ENCODE data around the gene GCHFR.
A peak's percentile ranks its signal among the peaks of the same experiment; 100 is the strongest.

GCHFR gene

DNA sequence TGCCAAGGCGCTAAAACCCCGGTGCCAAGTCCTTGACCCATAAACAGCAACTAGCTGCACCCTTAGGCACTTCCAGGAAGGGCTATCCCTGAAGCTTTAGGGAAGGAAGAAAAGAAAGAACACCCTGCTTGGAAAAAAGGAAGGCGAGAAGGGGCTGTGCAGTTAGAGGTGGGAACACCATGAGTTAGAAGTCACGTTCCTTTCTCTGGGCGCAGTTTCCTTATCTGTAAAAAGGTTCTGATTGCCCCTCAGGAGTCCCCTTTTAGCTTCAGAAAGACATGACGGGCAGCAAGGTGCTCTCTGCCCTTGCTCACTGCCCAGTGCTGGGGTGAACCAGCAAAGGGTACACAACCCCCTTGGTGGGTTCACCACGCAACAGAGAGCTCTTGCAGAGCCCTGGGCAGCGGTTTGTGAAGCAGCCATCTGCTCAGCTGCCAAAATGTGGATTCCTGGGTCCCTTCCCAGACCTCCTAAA, 798 bp downstream of the GCHFR start:
- TF ChIP-seq CREB1 (IDR thresholded peaks at IDR 0.05; ENCODE audit: low read depth) = no peak
- no peak for TF ChIP-seq EP300 (IDR thresholded peaks at IDR 0.05; ENCODE audit: borderline replicate concordance)
- TF ChIP-seq FOXM1 (IDR thresholded peaks at IDR 0.05; ENCODE audit: borderline replicate concordance, low read depth) = no peak
- TF ChIP-seq, protein P1, sequence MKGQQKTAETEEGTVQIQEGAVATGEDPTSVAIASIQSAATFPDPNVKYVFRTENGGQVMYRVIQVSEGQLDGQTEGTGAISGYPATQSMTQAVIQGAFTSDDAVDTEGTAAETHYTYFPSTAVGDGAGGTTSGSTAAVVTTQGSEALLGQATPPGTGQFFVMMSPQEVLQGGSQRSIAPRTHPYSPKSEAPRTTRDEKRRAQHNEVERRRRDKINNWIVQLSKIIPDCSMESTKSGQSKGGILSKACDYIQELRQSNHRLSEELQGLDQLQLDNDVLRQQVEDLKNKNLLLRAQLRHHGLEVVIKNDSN (IDR thresholded peaks at IDR 0.05) = no peak
- TF ChIP-seq TAF1 (IDR thresholded peaks at IDR 0.05; ENCODE audit: low read depth) = no peak
- TF ChIP-seq, protein P2, sequence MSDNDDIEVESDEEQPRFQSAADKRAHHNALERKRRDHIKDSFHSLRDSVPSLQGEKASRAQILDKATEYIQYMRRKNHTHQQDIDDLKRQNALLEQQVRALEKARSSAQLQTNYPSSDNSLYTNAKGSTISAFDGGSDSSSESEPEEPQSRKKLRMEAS (IDR thresholded peaks at IDR 0.05) = no peak
- no peak for TF ChIP-seq NFIC (IDR thresholded peaks at IDR 0.05)
- no peak for TF ChIP-seq YY1 (IDR thresholded peaks at IDR 0.05; ENCODE audit: low read depth)
- TF ChIP-seq RAD21 (IDR thresholded peaks at IDR 0.05; ENCODE audit: low read depth) = no peak

DNA sequence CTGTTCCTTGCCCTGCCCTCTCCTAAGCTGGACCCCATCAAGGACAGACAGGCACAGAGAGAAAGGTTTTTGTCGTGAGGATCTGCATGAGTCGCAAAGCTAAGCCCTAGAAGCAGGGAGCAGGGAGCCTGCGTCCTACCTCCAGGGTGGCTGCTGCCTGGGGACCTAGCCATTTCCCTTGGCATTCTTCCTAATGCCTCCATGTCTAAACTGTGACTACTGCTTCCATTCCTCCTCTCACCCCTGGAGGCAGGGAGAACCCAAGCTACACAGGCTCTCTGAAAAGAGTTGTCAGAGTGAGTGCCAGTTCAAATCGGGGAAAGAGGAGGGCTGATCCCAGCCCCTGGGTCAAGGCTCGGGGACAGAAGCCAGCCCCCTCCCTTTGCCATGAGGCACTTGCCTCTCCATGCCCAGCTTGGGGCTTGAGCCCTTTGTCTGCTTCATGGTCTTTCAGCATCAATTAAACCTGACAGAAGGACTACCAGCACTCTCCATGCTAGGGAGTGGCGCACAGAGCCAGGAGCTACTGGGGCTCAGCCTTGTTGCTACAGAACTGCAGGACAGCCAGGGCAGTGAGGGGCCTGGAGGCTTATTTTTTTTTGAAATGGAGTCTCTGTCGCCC, 2.4 kb downstream of the GCHFR start:
- no peak for TF ChIP-seq FOXM1 (IDR thresholded peaks at IDR 0.05; ENCODE audit: borderline replicate concordance, low read depth)
- no peak for TF ChIP-seq YY1 (IDR thresholded peaks at IDR 0.05; ENCODE audit: low read depth)
- TF ChIP-seq, protein P2 (IDR thresholded peaks at IDR 0.05) = no peak
- TF ChIP-seq TEAD4 (IDR thresholded peaks at IDR 0.05) = no peak
- no peak for TF ChIP-seq EP300 (IDR thresholded peaks at IDR 0.05; ENCODE audit: borderline replicate concordance)
- TF ChIP-seq CEBPB (IDR thresholded peaks at IDR 0.05) = no peak
- TF ChIP-seq, protein P3, sequence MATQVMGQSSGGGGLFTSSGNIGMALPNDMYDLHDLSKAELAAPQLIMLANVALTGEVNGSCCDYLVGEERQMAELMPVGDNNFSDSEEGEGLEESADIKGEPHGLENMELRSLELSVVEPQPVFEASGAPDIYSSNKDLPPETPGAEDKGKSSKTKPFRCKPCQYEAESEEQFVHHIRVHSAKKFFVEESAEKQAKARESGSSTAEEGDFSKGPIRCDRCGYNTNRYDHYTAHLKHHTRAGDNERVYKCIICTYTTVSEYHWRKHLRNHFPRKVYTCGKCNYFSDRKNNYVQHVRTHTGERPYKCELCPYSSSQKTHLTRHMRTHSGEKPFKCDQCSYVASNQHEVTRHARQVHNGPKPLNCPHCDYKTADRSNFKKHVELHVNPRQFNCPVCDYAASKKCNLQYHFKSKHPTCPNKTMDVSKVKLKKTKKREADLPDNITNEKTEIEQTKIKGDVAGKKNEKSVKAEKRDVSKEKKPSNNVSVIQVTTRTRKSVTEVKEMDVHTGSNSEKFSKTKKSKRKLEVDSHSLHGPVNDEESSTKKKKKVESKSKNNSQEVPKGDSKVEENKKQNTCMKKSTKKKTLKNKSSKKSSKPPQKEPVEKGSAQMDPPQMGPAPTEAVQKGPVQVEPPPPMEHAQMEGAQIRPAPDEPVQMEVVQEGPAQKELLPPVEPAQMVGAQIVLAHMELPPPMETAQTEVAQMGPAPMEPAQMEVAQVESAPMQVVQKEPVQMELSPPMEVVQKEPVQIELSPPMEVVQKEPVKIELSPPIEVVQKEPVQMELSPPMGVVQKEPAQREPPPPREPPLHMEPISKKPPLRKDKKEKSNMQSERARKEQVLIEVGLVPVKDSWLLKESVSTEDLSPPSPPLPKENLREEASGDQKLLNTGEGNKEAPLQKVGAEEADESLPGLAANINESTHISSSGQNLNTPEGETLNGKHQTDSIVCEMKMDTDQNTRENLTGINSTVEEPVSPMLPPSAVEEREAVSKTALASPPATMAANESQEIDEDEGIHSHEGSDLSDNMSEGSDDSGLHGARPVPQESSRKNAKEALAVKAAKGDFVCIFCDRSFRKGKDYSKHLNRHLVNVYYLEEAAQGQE (IDR thresholded peaks at IDR 0.05; ENCODE audit: low read depth) = no peak
- TF ChIP-seq TAF1 (IDR thresholded peaks at IDR 0.05; ENCODE audit: low read depth) = no peak
- TF ChIP-seq RAD21 (IDR thresholded peaks at IDR 0.05; ENCODE audit: low read depth) = no peak
- TF ChIP-seq EGR1 (IDR thresholded peaks at IDR 0.05) = no peak
- no peak for TF ChIP-seq TCF12 (IDR thresholded peaks at IDR 0.05; ENCODE audit: low read depth)
- TF ChIP-seq, protein P1 (IDR thresholded peaks at IDR 0.05) = no peak
- TF ChIP-seq NFIC (IDR thresholded peaks at IDR 0.05) = no peak
- TF ChIP-seq CREB1 (IDR thresholded peaks at IDR 0.05; ENCODE audit: low read depth) = no peak
- no peak for TF ChIP-seq ZBTB7A (IDR thresholded peaks at IDR 0.05; ENCODE audit: low read depth)

DNA sequence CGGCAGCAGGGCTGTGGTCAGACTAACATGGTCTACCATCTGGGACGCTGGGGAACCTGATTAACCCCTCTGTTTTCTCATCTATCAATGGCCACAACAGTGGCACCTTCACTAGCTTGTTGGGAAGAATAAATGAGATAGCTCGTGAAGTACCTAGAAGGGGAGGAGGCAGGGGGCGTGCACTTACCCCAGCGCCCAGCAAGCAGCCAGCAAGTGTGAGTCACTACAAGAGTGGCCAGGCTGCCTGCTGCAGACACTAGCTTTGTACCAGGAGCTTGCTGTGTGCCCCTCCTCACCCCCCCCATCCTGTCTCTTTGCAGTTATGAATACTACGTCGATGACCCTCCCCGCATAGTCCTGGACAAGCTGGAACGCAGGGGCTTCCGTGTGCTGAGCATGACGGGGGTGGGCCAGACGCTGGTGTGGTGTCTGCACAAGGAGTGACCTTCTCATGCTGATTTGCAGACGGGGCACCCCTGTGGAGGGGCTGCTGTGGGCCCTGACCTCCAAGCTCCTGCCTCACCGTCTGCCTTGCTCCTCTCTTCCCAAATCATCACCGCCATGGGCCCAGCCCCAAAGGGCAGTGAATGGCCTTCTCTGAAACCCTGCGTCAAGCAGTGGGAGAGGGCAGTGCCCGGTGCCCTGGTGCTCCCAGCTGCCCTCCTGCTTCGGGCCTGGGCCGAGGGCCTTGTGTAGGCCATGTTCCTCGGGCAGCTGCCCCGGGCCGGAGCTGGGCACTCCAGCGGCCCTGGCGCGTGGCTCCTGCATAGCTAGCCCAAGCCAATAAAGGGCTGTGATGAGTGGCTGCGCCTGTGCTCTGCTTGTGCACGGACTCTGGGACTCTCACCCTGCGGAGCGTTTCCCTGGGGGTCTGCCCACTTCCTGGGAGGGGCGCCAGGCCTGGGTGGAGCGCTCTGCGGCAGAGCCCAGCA, 3.3 kb downstream of the GCHFR start:
- TF ChIP-seq TAF1 (IDR thresholded peaks at IDR 0.05; ENCODE audit: low read depth) = no peak
- TF ChIP-seq ZBTB7A (IDR thresholded peaks at IDR 0.05; ENCODE audit: low read depth) = 0 out of 2 replicates have a peak, but pooled peaks have one; percentile 30

DNA sequence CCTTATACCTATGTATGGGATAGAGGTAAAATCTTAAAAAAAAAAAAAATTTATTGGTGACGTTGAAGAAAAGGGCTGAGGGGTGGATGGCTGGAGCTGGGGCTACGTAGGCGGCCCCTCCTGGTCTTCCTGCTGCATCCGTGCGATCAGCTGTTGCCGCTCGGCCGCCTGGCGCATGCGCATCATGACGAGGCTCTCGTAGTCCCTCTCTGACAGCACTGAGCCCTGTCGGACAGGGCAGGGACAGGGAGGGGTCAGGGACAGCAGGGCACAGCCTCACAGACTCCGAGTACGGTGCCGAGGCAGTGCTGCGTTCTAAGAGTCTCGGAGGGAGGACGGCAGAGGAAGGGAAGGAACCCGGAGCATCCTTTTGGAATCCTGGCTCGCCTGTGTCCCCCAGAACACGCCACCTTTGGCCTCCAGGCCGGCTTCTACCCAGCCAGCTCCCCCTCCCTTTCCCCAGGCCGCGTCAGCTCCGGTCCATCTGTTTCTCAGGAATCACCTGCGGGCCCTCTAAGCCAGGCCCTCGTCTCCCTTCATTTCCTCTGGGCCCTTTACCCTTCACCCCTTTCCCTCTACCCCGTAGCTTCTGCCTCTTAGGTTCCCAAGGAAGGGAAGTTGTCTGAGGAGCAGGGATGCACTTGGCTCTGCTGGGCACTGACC, 4.1 kb downstream of the GCHFR start:
- no peak for TF ChIP-seq TCF12 (IDR thresholded peaks at IDR 0.05; ENCODE audit: low read depth)
- no peak for TF ChIP-seq YY1 (IDR thresholded peaks at IDR 0.05; ENCODE audit: low read depth)
- TF ChIP-seq ZBTB7A (IDR thresholded peaks at IDR 0.05; ENCODE audit: low read depth) = no peak
- TF ChIP-seq CREB1 (IDR thresholded peaks at IDR 0.05; ENCODE audit: low read depth) = no peak
- no peak for TF ChIP-seq EGR1 (IDR thresholded peaks at IDR 0.05)
- no peak for TF ChIP-seq NFIC (IDR thresholded peaks at IDR 0.05)
- TF ChIP-seq EP300 (IDR thresholded peaks at IDR 0.05; ENCODE audit: borderline replicate concordance) = no peak
- no peak for TF ChIP-seq TEAD4 (IDR thresholded peaks at IDR 0.05)
- TF ChIP-seq, protein P2 (IDR thresholded peaks at IDR 0.05) = no peak
- TF ChIP-seq, protein P1 (IDR thresholded peaks at IDR 0.05) = no peak
- TF ChIP-seq FOXM1 (IDR thresholded peaks at IDR 0.05; ENCODE audit: borderline replicate concordance, low read depth) = no peak
- no peak for TF ChIP-seq CEBPB (IDR thresholded peaks at IDR 0.05)
- TF ChIP-seq, protein P3 (IDR thresholded peaks at IDR 0.05; ENCODE audit: low read depth) = no peak
